OCI-LY3 (cell line): ENCODE measurements around the gene CHIT1.

ENCODE experiments used
- H2AFZ ChIP-seq: fragments of 200-600, 300-600 bp; shearing (Covaris generic); 2 replicates; pipeline ENCODE4 v1.6.0; 2014; ENCODE audit warnings: antibody characterized with exemption, low read depth, low read length
- H3K27ac ChIP-seq: fragments of 200-600, 300-600 bp; sonication (generic); 2 replicates; pipeline ENCODE4 v1.5.1; 2014; ENCODE audit warnings: mild to moderate bottlenecking, low read length, moderate library complexity, mixed read lengths
- H3K27me3 ChIP-seq: fragments of 200-600, 300-600 bp; sonication (generic); 2 replicates; pipeline ENCODE4 v1.6.1; 2014; ENCODE audit warnings: low read depth, low read length, mixed read lengths
- H3K36me3 ChIP-seq: fragments of 200-600, 300-600 bp; sonication (generic); replicated peaks from 2 replicates; pipeline ENCODE3; 2014; ENCODE audit warnings: low read depth, low read length, mixed read lengths
- H3K4me1 ChIP-seq: fragments of 300-600, 200-600 bp; sonication (generic); 2 replicates; pipeline ENCODE4 v1.6.1; 2014; ENCODE audit warnings: low read length, mixed read lengths
- H3K4me2 ChIP-seq: fragments of 200-600, 300-600 bp; sonication (generic); 2 replicates; pipeline ENCODE4 v1.6.1; 2014; ENCODE audit warnings: low read length, mixed read lengths
- H3K4me3 ChIP-seq: fragments of 300-600, 200-600 bp; sonication (generic); 2 replicates; pipeline ENCODE4 v1.5.1; 2014; ENCODE audit warnings: antibody characterized with exemption, mild to moderate bottlenecking, low read length, moderate library complexity
- H3K79me2 ChIP-seq: fragments of 300-600, 200-600 bp; shearing (Covaris generic); 2 replicates; pipeline ENCODE4 v1.6.1; 2014; ENCODE audit warnings: mild to moderate bottlenecking, low read length, mixed read lengths
- H3K9ac ChIP-seq: fragments of 300-600, 200-600 bp; shearing (Covaris generic); 2 replicates; pipeline ENCODE4 v1.6.0; 2014; ENCODE audit warnings: mild to moderate bottlenecking, low read length, moderate library complexity
- H3K9me3 ChIP-seq: fragments of 200-600, 300-600 bp; shearing (Covaris generic); 2 replicates; pipeline ENCODE4 v1.6.1; 2014; ENCODE audit warnings: low read length, mixed read lengths; ENCODE audit not compliant: insufficient read depth
- H4K20me1 ChIP-seq: fragments of 200-600, 300-600 bp; sonication (generic); 2 replicates; pipeline ENCODE4 v1.6.1; 2016; ENCODE audit warnings: low read length, mixed read lengths; ENCODE audit not compliant: insufficient read depth
- CTCF ChIP-seq: fragments of 200-600, 300-600 bp; sonication (generic); IDR thresholded peaks from 2 replicates; pipeline ENCODE4 v1.5.1; 2014; ENCODE audit warnings: antibody characterized with exemption, low read length, low read depth
- EZH2phosphoT487 ChIP-seq: fragments of 200-600 bp; shearing (Covaris generic); IDR thresholded peaks from 2 replicates; pipeline ENCODE4 v1.6.1; 2018; ENCODE audit warnings: antibody characterized with exemption, mixed run types, low read depth

CHIT1 gene

GRCh38 chr1:203175237-203175826 is 54.1 kb downstream of the CHIT1 start, which contains the start of gene MYBPH:
MYBPH (minus strand) TSS chr1:203175826; CDS start chr1:203175755, 71 bp downstream.
- H3K79me2 ChIP-seq = no peaks in the 10 kb centered on the region
- peaks cover 61% of the 10 kb centered on the region for H3K27me3 ChIP-seq
- peaks cover 5% of the 10 kb centered on the region; the same call in 1 of the 2 replicates for H4K20me1 ChIP-seq
- TF ChIP-seq CTCF (no peak), EZH2phosphoT487 (no peak)
- no peak within 1 kb of the TSS for H2AFZ ChIP-seq
- no peaks in the 10 kb centered on the region for H3K36me3 ChIP-seq
- H3K27ac ChIP-seq = no peak within 1 kb of the TSS
- H3K9ac ChIP-seq = no peak within 1 kb of the TSS
- H3K9me3 ChIP-seq = no peaks in the 10 kb centered on the region
- no peak within 1 kb of the TSS for H3K4me3 ChIP-seq
- H3K4me2 ChIP-seq = no peak within 1 kb of the TSS
- peaks cover 51% of the 10 kb centered on the region for H3K4me1 ChIP-seq

DNA sequence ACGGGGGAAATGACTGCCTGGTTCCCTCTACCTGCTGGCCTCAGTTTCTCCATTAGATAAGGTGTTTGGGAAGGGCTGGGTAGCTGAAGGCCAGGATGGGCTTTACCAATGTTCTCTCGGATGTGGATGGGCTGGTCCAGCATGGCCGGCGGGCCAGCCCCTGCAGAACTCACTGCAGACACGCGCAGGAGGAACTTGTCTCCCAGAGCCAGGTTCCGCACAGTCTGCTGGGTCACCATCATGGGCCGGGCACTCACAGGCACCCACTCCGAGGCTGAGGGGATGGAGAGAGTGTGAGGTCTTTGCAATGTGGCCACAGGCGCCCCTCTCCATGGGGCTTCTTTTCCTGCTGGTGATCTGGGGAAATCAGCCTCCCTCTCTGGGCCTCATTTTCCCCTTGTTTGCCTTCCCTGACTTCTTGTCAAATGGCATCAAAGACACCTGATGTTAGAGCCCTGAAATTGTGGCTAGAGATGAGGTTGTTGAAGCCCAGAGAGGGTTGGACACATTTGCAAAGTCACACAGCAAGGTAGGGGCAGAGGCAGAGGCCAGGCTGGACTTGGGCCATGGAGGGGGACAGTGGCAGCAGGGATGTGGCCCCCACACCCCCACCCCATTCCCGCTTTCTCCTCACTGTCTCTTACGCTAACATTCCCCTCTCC is 55.0 kb downstream of the CHIT1 start:
- Histone ChIP-seq H3K9me3 (no peaks in the 10 kb centered on the region), H3K4me1 (peaks cover 47% of the 10 kb centered on the region), H3K79me2 (no peaks in the 10 kb centered on the region), H3K4me2 (peak overlapping the region; percentile 61), H4K20me1 (peaks cover 5% of the 10 kb centered on the region; the same call in 1 of the 2 replicates), H3K27ac (no peak overlapping the region), H2AFZ (no peak overlapping the region), H3K4me3 (no peak overlapping the region), H3K27me3 (peaks cover 60% of the 10 kb centered on the region), H3K9ac (no peak overlapping the region), H3K36me3 (no peaks in the 10 kb centered on the region)
- TF ChIP-seq CTCF (no peak), EZH2phosphoT487 (no peak)

DNA sequence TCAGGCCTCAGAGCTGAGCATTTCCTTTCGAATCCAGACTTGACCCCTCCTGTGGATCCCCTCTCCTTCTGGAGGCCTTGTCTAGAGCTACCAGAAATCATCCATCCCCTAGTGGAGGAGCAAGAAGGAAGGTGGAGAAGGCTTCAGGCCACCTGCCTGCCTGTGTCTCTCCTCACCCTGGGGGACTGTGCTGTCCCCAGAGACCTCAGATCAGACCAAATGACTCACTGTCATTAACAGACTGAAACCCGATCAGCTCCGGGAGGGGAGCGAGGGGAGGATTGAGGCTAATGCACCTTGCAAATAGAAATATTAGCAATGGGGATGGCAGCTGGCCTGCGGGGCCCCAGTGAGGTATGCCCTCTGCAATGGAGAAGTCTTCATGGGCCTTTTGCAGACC is 55.9 kb downstream of the CHIT1 start:
- H3K27ac ChIP-seq = no peak overlapping the region
- peak overlapping the region; percentile 61 for H3K4me2 ChIP-seq

More for the DNA sequence above, 55.9 kb downstream of the CHIT1 start:
- Histone ChIP-seq H3K4me3 (peak overlapping the region; percentile 14; the same call in 1 of the 2 replicates), H3K9ac (no peak overlapping the region), H3K36me3 (no peaks in the 10 kb centered on the region), H3K27me3 (peaks cover 61% of the 10 kb centered on the region), H3K79me2 (no peaks in the 10 kb centered on the region), H2AFZ (no peak overlapping the region), H4K20me1 (peaks cover 5% of the 10 kb centered on the region; the same call in 1 of the 2 replicates), H3K9me3 (no peaks in the 10 kb centered on the region), H3K4me1 (peaks cover 40% of the 10 kb centered on the region)
- TF ChIP-seq CTCF = peak; percentile 13; the same call in 1 of the 2 replicates
- TF ChIP-seq EZH2phosphoT487 = no peak
